Activated CD8-positive, alpha-beta memory T cell treated with anti-CD3 and anti-CD28 coated beads, Interleukin-2, amount 50 U/mL, for 24 hours (primary cell): ENCODE data around the gene RBM20.
A peak's percentile ranks its signal among the peaks of the same experiment; 100 is the strongest.
"Not testable (repeated sequence)": the region's sequence is repeated elsewhere in the genome, so short reads cannot be mapped to it uniquely, and the experiment has no call there.

Experiments
- DNase-seq: peaks from one replicate; pipeline ENCODE4 v3.0.0-alpha.2; 2020; ENCODE audit errors: extremely low read depth

Gene RBM20

DNA sequence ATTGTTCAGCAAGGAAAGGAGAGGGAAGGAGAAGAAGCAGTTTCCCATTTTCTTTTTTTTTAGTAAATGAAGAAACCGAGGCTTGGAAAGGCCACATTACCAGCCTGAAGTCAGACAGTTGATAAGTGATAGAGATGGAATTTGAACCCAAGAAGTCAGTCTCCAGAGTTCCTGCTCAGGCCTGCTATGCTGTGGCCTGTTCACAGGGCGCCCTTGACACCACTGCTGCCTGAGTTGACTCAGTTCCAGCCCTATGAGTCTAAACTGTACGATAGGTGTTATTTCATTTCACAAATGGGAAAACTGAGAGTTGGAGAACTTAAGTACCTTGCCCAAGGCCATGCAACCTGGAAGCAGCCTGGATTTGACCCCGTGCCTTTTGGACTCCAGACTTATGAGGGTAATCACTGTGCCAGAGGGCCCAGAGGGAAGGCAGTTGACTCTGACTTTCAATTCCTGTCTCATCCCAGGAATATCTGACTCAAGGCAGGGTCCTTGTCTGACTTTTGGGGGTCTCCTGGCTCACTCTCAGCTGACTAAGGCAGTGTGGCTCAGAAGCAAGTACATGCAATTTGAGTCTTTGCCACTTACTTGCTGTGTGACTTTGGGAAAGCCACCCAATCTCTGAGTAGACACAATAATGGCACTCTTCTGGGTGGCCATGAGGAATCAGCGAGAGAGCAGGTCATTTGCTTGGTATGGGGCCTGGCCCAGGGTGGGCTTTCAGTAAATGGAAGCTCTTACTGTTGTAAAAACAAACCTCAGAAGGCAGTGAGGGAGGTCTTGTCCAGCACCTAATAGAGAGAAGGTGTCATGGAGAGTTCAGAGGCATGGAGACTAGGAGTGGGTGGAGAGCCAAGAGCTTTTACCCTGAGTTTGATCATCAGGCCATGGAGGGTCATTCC lies 17.9 kb upstream of the RBM20 start:
- no peak for DNase-seq

DNA sequence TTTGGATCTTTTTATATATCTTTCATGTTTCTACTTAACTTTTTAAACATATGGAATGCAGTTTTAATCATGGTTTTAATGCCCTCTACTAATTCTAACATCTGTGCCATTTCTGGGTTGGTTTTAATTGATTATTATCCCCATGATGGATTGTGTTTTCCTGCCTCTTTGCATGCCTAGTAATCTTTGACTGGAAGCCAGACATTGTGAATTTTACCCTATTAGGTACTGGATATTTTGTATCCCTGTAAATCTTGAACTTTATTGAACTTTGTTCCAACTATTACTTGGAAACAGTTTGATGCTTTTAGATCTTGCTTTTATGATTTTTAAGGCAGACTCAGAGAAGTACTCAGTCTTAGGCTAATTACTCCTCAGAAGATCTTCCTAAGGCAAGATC lies 16.0 kb upstream of the RBM20 start:
- no peak for DNase-seq

DNA sequence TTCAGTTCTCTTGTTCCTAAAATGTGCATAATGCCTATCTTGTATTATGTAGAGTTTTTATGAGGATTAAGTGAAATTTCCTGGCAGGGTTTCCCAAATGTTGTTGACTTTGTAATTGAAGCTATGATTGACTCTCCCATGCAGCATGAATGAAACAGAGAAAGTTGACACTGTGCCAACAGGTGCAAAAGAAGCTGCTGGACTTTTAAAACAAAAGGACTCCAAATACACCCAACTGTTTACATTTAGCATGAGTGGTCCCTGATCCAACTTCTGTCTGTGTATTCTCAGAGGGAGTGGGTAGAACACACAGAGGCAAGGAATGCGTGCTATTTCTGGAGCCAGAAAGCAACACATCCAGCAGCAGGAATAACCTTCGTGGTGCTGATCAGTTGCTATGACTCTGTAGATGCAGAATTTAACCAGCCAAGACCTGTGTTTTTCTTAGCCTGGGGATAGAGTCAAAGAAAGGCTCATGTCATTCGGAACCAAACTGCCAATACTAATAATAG lies 14.4 kb upstream of the RBM20 start:
- no peak for DNase-seq

DNA sequence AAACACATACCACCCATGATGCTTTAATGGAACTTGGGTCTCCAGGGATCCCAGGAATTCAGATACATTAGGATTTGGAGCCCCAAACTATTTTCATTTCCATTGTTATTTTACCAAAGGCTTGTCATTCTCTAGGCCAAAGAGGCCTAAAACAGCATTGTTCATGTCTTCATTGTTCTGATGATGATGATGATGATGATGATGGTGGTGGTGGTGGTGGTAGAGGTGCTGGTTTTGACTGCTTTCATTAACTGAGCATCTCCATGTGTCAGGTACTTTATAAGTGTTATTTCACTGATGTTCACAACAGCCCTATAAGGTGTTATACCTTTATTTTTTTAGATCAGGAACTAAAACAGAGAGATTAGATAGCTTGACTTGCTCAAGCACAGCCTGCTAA lies 12.2 kb upstream of the RBM20 start:
- DNase-seq = no peak

DNA sequence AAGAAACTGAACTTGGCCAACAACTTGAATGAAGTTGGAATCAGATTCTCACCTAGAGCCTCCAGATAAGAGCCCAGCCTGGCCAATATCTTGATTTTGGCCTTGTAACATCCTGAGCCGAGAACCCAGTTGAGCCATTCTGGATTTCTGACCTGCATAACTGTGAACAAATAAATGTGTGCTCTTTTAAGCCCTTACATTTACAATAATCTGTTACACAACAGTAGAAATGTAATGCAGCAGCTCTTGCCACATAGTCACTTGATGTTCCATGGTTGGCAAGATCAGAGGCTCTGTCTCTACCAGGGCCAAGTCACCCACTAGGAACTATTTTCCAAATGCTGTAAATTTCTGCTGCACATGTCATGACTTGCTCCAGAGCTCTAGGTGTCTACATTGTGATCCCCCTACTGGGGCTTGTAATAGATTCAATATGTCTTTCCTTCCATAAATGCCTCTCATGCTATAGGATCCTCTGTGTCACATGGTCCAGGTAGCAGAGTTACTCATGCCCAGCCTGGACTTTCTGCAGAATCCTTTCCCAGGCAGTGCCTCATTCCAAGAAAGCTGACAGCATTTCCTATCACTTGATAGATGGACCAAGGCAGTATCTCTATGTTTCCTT lies 11.4 kb upstream of the RBM20 start:
- DNase-seq = no peak

DNA sequence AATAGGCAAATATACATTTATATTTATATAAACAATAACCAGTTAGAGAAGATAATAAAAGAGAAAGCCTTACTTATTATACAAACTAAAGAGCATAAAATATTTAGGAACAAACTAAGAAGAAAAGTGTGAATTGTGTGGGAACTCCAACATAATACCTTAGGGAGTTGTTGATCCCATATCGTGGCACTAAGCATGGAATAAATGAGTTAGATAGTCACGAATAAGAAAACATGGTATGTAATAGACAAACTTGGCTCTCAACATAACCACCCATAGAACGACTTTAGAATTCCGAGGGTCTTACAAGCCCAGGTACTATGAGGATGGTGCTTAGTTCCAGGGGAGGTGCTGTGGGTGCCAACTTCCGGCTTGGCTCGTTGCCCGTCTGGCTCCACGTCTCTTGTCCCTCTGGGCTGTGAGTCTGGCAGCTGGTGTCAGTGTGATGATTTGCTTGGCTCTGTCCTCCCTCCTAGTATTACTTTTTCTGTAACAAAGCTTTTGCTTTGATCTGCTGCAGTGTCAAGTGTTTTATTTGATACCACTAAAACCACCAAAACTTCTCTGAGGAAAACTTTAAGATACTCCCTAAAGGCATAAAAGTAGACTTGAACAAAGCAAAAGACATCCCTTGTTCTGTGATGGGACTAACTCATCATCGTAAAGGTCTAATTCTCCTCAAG lies 9.5 kb upstream of the RBM20 start:
- no peak for DNase-seq

DNA sequence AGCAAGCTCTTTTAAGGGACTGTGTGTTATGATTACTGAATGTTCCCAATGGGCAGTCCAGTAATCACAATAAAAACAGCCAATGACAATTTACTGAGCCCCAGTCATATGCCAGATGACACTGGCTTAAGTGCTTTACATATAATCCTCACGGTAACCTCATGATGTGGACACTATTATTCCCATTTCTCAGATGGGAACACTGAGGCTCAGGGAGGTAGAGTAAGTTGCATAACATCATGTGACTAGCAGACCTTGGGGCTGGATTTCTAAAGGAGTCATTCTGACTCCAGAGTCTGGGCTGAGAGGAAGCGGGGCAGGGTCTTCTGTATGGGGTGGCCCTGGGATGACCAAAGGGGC lies 7.6 kb upstream of the RBM20 start:
- DNase-seq = no peak

DNA sequence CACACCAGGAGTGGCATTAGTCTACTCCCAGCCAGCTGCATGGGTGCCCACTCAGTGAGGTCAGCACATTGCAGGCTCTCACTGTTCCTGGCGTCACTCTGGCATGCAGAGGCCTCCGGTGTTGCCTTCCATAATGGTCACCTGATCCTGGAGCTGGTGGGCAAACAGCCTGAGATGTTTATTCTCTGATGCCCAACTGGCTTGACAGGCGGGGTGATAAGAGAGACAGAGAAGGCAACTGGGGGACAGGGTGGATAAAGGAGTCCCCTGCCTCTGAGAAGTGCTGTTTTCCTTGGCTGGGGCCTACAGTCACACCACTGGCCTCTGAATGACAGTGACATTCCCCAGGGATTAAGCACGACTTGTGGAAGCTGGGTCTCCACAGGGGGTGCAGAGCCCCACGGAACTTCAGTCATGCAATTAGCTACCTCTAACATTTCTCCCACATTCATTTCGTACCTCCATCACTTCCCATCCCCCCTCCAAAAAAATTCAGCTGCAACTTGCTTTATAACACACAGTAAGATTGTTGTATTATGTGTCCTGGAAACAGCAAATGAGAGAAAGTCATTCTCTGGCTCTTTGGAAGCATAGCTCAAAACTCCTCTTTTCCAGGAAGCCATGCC lies 7.1 kb upstream of the RBM20 start:
- no peak for DNase-seq

DNA sequence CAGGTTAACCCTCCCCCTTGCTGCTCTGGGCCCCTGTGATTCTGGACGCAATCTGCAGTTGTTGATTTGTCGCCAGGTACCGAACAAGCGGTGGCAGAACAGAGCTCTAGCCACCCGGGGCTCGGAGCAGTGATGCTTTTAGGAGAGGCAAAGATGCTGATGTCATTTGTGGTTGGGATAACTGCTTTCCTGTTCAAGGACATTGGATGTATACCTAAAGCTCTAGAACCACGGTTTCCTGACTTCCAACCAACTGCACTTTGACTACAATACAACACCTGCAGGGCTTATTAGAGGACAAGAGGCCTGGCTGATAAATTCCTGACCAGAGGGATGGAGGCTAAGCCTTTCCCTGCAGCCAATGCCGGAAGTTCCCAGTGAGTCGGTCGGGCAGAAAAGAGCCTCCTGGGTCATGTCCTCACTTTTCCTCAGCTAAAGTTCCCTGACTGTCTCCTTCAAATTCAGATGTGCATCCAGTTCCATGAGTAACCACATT lies 6.5 kb upstream of the RBM20 start:
- DNase-seq = no peak

DNA sequence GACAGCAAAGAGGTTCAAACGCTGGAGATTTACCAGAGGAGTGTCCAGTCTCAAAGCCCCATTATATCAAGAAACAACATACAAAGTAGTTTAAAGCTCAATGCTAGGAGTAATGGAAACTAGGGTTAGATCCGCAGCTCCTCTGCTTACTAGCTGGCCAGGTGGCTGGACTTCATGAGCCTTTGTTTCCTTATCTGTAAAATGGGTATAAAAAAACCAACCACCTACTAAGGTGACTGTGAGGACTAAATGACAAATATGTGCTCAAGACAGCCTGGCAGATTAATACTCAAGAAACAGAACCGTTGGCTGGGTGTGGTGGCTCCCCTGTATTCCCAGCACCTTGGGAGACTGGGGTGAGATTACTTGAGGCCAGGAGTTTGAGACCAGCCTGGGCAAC lies 5.8 kb upstream of the RBM20 start:
- DNase-seq = no peak

DNA sequence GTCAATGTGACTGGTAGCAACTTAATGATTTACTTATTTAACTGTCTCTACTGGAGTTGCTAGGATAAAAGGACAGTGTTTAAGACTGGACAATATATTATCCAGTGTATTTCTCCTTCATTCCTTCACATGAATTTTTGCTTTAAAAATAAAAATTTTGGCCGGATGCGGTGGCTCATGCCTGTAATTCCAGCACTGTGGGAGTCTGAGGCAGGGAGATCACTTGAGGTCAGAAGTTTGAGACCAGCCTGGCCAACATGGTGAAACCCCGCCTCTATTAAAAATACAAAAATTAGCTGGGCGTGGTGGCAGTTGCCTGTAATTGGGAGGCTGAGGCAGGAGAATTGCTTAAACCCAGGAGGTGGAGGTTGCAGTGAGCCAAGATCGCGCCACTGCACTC lies 5.1 kb upstream of the RBM20 start:
- DNase-seq = not testable (repeated sequence)

DNA sequence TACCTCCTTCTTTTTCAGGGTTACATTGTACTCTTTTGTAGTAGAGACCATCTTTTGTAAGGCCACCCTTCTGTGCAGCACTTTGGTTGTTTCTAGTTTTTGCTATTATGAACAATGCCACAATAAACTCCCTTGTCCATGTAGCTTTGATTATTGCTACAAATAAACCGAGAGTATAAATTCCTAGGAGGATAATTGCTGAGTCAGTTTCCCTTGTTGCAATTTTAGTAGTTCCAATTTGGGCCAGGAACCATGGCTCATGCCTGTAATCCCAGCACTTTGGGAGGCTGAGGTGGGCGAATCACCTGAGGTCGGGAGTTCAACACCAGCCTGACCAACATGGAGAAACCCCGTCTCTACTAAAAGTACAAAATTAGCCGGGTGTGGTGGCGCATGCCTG lies 4.3 kb upstream of the RBM20 start:
- DNase-seq = not testable (repeated sequence)

DNA sequence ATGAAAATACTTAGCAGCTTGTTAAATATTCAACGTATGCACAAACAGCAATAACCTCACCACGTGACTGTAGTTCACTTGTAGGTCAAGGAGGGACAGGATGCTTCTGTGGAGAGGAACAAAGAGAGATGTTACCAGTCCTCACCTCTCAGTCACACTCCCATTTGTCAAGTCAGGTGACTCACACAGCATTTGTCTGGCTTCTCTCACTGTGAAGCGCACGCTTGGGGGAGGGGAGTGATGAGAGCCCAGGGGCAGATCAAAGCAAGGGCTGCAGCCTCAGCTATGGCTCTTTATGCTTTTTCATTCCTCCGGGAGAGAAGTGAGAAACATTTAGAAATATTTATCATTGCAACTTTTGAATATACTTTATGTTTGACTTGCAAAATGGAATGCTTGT lies 2.9 kb upstream of the RBM20 start:
- peak; percentile 14 for DNase-seq

DNA sequence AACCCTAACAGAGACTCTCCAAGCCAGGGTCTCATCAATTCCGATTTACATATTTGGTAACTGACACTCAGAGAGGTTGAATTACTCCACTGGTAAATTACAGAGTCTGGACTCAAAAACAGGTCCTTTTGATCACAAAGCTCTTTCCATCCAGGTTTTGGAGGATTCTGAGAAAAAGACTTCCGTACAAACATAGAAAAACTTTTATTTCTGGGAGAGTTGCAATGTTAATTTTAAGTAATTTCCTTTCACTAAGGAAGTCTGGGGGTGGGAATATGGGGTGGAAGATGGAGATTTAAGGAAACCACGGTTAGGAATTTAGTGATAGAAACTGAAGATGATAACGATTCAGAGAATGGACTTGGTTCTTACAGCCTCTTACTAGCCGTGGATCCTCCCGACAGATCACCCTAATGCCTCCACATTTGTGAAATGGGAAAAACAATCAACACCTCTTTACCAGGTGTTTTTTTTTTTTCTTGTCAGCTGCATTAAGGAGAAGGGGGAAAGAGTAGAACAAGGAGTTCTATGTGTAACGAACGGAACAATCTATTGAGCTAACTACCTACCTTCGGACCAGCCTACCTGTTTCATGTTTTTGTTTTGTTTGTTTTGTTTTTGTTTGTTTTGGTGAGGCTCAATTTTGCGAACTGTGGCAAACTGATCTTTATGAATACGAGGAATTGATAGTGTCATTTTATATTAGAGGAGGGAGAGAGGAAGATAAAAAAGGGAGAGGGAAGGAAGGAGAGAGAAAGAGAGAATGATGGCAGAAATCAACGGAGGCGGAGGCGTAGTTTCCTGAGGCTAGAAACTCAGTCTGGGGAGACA lies 1.7 kb upstream of the RBM20 start:
- DNase-seq = no peak

DNA sequence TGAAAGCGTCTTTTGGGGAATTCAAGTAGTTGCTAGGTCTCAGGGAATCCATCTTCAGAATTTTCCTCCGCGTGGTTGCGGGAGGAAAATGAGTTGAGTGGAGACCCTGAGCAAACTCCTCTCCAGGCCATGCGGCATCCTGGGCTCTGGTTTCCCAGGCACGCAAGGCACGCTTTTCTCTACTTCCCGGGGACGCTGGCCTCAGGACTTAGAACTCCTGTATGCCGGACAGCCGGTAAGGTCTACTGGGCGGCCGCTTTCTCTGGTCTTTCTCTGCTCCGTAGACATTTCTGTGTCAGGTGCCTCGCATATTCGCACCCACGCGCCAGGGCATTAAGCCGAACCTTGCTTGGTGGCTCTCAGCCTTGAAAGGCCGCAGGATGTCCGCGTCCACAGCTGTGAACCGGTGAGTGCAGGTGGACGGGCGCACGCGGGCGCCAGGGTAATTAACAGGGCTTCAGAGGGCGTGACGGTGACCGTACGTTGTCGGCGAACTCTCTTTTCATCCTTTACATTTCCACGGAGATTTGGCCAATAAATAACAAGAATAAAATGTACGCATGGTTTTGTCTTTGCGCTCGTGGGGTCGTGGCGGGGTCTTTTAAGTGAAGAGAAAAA lies 992 bp upstream of the RBM20 start:
- no peak for DNase-seq

DNA sequence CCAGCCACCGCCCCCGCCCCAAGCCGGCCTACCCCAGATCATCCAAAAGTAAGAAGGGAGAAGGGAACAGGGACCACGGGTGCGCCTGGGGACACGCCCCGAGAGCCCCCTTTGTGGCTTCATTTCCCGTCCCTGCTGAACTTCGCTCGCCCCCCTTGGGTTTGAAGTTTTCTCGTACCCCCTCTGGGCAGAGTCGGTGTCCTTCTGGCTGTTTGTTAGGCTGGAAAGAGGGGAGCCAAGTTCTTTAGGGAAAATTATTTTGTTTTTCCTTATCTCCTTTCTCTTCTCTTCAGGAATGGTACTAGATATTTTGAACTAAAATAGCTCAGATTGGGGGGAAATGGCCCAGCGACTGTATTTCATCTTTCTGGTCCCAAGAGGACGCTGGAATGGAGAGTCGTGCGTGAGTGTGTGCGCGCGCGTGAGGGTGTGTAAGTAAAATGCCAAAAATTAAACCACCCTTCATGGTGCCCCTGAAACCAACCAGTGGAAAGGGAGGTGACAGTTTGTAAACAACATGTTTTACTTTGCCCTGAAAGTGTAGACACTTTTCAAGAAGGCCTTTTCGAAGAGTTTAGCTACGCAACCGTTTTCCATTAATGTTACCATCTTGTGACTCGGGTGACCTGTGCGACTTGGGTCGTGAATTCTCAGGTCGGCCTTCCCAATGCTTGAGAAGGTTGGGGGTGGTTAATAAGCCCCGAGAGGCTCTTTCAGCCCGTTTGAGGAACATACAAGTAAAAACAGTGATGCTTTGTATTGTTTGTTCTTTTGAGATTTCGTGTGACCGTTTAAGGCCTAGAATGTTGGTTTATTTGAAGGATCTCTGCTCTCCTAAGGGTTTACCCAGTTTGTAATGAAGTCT lies 694 bp downstream of the RBM20 start:
- DNase-seq = no peak

DNA sequence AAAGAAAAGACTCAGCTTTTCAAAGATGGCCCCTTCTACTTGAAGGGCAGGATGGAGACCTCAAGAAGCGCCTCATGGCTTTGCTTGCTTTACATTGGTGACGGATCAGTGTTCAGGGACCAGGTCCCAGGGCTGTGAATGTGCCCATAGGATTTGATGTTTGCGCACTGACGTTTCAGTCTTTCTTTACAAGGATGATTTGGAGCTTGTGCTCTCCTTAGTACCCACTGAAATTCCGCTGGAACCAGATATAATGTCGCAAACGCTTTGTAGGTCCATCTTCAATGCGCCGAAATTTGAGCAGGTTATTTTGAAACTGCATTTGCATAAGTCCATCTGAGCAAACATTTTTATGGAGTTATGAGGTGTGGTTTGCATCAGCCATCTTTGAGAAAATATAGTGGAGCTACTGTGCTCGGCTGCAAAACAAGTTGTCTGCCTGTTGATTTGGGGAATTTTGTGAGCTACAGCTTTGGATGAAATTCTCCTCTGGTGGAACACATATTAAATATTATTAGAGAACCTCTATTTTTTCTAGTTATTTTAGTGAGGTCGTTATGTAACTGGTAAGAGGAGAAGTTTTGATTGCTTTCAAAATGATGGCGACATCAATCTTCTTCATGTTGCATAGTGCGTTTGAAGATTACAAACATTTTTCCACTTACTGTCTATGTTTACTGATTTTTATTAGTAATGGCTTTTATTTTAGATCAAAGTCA lies 2.4 kb downstream of the RBM20 start:
- DNase-seq = no peak

DNA sequence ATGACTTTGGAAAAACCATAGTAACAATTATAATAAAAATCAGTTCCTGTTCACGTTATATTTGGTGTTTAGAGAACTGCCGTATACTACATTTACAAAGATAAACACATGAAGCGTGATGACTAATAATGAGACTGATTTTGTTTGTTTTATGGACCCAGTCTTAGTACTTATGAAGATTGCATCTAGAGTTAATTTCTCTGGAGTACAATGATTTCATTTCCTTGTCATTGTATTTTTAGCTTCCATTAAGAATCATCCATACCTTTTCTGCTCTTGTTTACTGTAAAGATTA lies 2.9 kb downstream of the RBM20 start:
- DNase-seq = no peak

DNA sequence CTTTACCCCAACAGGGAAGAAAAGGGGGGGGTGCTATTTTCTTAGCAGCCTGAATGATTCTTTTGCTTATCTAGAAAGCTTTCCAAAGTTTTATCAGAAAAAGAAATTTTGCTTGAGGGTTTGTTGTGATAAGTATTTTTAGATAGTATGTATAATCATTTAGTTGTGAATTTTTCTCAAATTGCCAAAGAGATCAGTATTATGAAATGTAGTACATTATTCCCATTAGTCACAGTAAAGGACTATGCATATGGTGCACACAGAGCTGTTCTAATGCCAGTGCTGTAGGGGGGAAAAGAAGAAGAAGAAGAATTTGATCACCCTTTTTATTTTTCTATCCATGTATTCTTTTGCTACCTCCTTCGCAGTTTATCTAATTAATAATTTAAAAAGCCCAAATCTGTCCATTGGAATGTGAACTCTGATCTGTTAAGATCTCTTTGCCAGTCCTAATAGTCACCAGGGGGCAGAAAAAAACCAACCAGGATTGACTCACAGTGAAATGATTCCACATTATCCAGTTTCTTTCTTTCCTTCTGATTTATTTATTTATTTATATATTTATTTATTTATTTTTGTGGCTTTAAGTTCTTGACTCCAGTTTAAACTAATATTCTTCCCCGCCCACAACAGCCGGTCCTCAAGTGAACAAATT lies 4.7 kb downstream of the RBM20 start:
- no peak for DNase-seq
